Gastroesophageal sphincter (tissue), 3 donors: ENCODE data around the gene MRPL49.

Source experiments
- CTCF ChIP-seq, 4 experiments: fragments of 200-600 bp in 2 of 4; fragments of 450-650 bp in 2 of 4; sonication (generic) in 1 of 4; IDR thresholded peaks; one replicate each; pipeline ENCODE4 v1.5.1; 2017 to 2019; ENCODE audit warnings: antibody characterized with exemption in 4 of 4, mild to moderate bottlenecking in 2 of 4, moderate library complexity in 2 of 4
- EP300 ChIP-seq: sonication (generic); formaldehyde crosslinking; IDR thresholded peaks from one replicate; pipeline ENCODE4 v1.6.1; 2017; ENCODE audit warnings: antibody characterized with exemption, mild to moderate bottlenecking
- POLR2A ChIP-seq, 2 donors: fragments of 450-650 bp; IDR thresholded peaks; one replicate each; pipeline ENCODE4 v1.6.1; 2017; ENCODE audit warnings: antibody characterized with exemption in 2 of 2, mild to moderate bottlenecking in 2 of 2, moderate library complexity in 1 of 2
- POLR2AphosphoS5 ChIP-seq: sonication (generic); formaldehyde crosslinking; IDR thresholded peaks from one replicate; pipeline ENCODE4 v1.6.1; 2017; ENCODE audit warnings: antibody characterized with exemption

GRCh38 chr11:65125197-65126056 is 3.3 kb downstream of the MRPL49 start:
- TF ChIP-seq EP300 (no peak), CTCF (IDR thresholded peaks at IDR 0.05) (no peak), POLR2AphosphoS5 (no peak), POLR2A (IDR thresholded peaks at IDR 0.05) (no peak)
